ENCODE results near the gene DPP7. TPM values are rescaled to one million over a fixed set of nuclear protein-coding genes. Genes with fewer than 3 reads are reported as not detected.

Gene DPP7
- total and polyA plus RNA-seq, 2 experiments from 2014 or later, result 19.7 to 26.8 TPM

GRCh38 chr9:137140151-137141012 is 25.8 kb upstream of the DPP7 start:
- Histone ChIP-seq H3F3A (replicated peaks; ENCODE audit: low read depth) (no peaks in the 10 kb centered on the region), H2AFZ (no peak overlapping the region), H4K20me1 (replicated peaks; ENCODE audit: insufficient read depth) (no peaks in the 10 kb centered on the region), H3K79me2 (replicated peaks; ENCODE audit: insufficient read depth) (no peaks in the 10 kb centered on the region), H3K36me3 (ENCODE audit: insufficient read depth) (no peaks in the 10 kb centered on the region), H3K4me3 (no peak overlapping the region), H3K4me2 (no peak overlapping the region), H3K27me3 (ENCODE audit: insufficient read depth) (peaks cover 48% of the 10 kb centered on the region), H3K27ac (ENCODE audit: low read depth) (no peak overlapping the region), H3K9me2 (ENCODE audit: insufficient read depth) (no peaks in the 10 kb centered on the region), H3K4me1 (ENCODE audit: insufficient read depth) (peaks cover 12% of the 10 kb centered on the region)
- Mint-ChIP-seq H3K4me3 (no peak overlapping the region), H3K9me3 (no peaks in the 10 kb centered on the region), H3K27me3 (ENCODE audit: insufficient read depth, low read depth, poor library complexity) (peaks cover 63% of the 10 kb centered on the region), H3K4me1 (peaks cover 10% of the 10 kb centered on the region), H3K36me3 (ENCODE audit: low read depth) (no peaks in the 10 kb centered on the region), H3K27ac (no peak overlapping the region)
- no peak for TF ChIP-seq POLR2AphosphoS5 (IDR thresholded peaks at IDR 0.05; ENCODE audit: low read depth)
- TF ChIP-seq EZH2 (IDR thresholded peaks at IDR 0.05; ENCODE audit: low read depth, unreplicated experiment), result no peak
- TF ChIP-seq REST (IDR thresholded peaks at IDR 0.05; ENCODE audit: unreplicated experiment), result peak; percentile 13
- TF ChIP-seq ZNF331 (CRISPR knock-in tag; IDR thresholded peaks at IDR 0.05; ENCODE audit: low read depth), result no peak
- no peak for TF ChIP-seq EZH2phosphoT487 (IDR thresholded peaks at IDR 0.05; ENCODE audit: unreplicated experiment)
- TF ChIP-seq ZNF462 (CRISPR knock-in tag; IDR thresholded peaks at IDR 0.05), result no peak
- no peak for TF ChIP-seq ZNF114 (CRISPR knock-in tag; IDR thresholded peaks at IDR 0.05)
- no peak for DNase-seq (ENCODE audit: low spot score)
- no peak for ATAC-seq
